RWPE2 (cell line): Measurements from ENCODE around the gene FAM110D.

Experiments used
- ATAC-seq: fragments of 200-7000 bp; cut with Tn5 transposase; 3 replicates; pipeline ENCODE4 v1.9.1; 2021; ENCODE audit warnings: low read depth
- DNase-seq: peaks from one replicate; pipeline ENCODE4 v3.0.0-alpha.2; 2020; ENCODE audit warnings: low spot score
- H3K27ac ChIP-seq: fragments of 450-650 bp; 2 replicates; pipeline ENCODE4 v1.5.1; 2017; ENCODE audit warnings: mild to moderate bottlenecking; ENCODE audit not compliant: poor library complexity, severe bottlenecking
- H3K27me3 ChIP-seq: fragments of 250-450 bp; sonication (Bioruptor Pico); 2 replicates; pipeline ENCODE4 v1.5.1; 2021; ENCODE audit warnings: mild to moderate bottlenecking, moderate library complexity; ENCODE audit not compliant: insufficient read depth, poor library complexity, severe bottlenecking
- H3K36me3 ChIP-seq: fragments of 250-450 bp; sonication (Bioruptor Pico); 2 replicates; pipeline ENCODE4 v1.5.1; 2020; ENCODE audit warnings: low read depth, mild to moderate bottlenecking, moderate library complexity
- H3K4me1 ChIP-seq: fragments of 250-450 bp; sonication (Bioruptor Pico); 2 replicates; pipeline ENCODE4 v1.5.1; 2021; ENCODE audit warnings: mild to moderate bottlenecking, moderate library complexity; ENCODE audit not compliant: insufficient read depth, poor library complexity, severe bottlenecking
- H3K4me3 ChIP-seq: fragments of 250-450 bp; sonication (Bioruptor Pico); 2 replicates; pipeline ENCODE4 v1.5.1; 2021; ENCODE audit warnings: mild to moderate bottlenecking, moderate library complexity; ENCODE audit not compliant: severe bottlenecking
- H3K9me3 ChIP-seq: fragments of 250-450 bp; sonication (Bioruptor Pico); 2 replicates; pipeline ENCODE4 v1.5.1; 2021; ENCODE audit warnings: mild to moderate bottlenecking, moderate library complexity; ENCODE audit not compliant: severe bottlenecking
- TF ChIP-seq, protein P1 (sequence below): fragments of 450-650 bp; IDR thresholded peaks from one replicate; pipeline ENCODE4 v1.5.1; 2017; ENCODE audit warnings: mild to moderate bottlenecking, moderate library complexity; ENCODE audit not compliant: poor library complexity, severe bottlenecking

Gene FAM110D

DNA sequence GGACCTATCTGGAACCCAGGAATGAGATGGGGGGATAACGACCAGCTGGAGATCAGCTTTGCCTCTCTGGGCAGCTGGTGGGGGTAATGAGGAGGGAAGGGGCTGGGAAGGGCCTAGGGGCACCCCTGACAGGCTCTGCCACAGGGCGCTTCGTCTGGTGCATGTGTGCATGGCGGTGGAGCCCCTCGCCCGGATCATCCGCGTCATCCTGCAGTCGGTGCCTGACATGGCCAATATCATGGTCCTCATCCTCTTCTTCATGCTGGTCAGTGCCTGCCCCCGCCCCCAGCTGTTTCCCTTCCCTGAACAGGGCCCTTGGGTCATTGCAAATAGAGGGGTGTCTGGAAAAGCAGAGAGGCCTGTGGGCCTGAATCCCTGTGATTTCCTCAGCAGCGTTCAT is 38.9 kb downstream of the FAM110D start:
- Histone ChIP-seq H3K4me1 (no peaks in the 10 kb centered on the region), H3K4me3 (no peak overlapping the region), H3K9me3 (no peaks in the 10 kb centered on the region), H3K36me3 (no peaks in the 10 kb centered on the region), H3K27ac (no peak overlapping the region), H3K27me3 (no peaks in the 10 kb centered on the region)
- TF ChIP-seq, protein P1, sequence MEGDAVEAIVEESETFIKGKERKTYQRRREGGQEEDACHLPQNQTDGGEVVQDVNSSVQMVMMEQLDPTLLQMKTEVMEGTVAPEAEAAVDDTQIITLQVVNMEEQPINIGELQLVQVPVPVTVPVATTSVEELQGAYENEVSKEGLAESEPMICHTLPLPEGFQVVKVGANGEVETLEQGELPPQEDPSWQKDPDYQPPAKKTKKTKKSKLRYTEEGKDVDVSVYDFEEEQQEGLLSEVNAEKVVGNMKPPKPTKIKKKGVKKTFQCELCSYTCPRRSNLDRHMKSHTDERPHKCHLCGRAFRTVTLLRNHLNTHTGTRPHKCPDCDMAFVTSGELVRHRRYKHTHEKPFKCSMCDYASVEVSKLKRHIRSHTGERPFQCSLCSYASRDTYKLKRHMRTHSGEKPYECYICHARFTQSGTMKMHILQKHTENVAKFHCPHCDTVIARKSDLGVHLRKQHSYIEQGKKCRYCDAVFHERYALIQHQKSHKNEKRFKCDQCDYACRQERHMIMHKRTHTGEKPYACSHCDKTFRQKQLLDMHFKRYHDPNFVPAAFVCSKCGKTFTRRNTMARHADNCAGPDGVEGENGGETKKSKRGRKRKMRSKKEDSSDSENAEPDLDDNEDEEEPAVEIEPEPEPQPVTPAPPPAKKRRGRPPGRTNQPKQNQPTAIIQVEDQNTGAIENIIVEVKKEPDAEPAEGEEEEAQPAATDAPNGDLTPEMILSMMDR: no peak
- ATAC-seq (no peak), DNase-seq (no peak)

DNA sequence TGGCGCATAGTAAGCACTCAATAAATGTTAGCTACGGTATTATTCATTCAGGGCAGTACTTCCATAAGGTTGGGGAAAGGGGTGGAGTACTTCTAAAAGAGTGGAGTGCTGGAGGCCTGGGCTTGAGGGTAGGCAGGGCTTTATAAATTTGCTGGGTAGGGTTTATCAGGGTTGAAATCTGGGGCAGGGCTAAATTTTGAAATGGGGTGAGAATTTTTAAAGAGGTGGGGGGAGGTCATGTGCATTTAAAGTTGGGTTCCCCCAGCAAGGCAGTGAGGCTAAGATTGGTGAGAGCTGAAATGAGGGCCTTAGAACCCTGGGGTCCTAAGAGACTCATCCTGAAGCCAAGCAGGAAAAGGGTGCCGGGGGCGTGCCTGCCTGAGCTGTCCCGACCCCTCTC is 41.5 kb downstream of the FAM110D start:
- Histone ChIP-seq H3K4me1 (no peaks in the 10 kb centered on the region), H3K36me3 (no peaks in the 10 kb centered on the region), H3K4me3 (no peak overlapping the region), H3K27ac (no peak overlapping the region), H3K9me3 (no peaks in the 10 kb centered on the region), H3K27me3 (no peaks in the 10 kb centered on the region)
- DNase-seq (no peak), ATAC-seq (no peak)
- TF ChIP-seq, protein P1: no peak

DNA sequence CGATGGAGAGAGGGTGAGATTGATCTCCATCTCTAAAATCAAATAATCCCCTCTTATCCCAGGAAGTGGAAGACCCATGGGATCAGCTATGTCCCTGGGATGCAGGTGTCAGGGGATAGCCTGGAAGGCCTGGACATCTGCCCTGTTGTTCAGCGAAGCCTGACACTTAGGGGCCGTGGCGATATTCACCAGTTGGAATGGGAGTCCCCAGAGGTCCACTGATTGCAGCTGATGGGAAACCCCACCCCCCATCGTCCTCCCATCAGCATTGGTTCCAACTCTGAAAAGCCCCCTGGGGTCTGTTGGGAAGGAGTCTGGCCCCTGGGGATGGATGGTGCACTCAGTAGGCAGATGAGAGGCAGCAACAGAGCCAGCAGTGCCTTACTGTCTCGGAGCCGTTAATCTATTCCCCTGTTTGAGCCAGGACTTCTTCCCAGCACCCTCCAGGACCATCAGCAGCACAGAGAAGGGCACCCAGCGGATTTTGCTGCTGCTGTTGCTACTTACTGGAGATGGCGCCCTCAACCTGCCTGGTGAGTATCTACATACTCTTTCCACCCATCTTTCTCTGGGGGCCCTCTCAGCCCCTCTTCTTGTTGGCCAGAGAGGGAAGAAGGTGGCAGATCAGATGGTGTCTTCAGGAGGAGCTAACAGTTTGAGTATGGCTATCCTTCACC is 44.9 kb downstream of the FAM110D start:
- DNase-seq (no peak), ATAC-seq (no peak)
- TF ChIP-seq, protein P1: no peak
- Histone ChIP-seq H3K9me3 (no peaks in the 10 kb centered on the region), H3K27me3 (no peaks in the 10 kb centered on the region), H3K27ac (no peak overlapping the region), H3K4me1 (no peaks in the 10 kb centered on the region), H3K4me3 (no peak overlapping the region), H3K36me3 (no peaks in the 10 kb centered on the region)

DNA sequence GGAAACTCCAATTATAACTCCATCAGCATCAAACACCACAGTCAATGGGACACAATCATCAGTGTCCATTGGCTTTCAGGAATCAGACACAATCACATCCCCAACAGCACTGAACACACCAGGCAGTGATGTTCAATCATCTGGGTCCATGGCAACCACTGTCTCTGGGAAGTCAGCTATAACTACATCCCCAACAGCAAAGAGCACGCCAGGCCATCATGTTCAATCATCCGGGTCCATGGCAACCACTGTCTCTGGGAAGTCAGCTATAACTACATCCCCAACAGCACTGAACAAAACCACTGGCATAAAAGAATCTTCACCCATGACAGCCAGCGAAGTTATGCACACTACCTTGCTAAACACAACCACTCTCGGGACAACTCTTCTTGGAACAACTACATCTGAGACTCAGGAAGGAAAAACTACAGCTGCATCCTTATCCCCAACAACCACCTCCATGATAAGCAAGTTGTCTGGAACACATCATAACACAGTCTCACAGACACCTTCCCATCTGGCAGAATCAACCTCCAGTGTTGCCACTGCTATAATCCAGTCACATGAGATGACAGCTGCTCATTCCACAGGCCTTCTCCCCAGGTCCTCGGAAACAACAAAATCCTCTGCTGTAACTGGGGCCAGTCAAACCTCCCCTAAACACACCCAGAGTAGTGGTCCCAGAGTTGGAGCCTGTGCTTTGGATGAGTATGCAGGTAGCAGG is 51.4 kb downstream of the FAM110D start:
- Histone ChIP-seq H3K9me3 (no peaks in the 10 kb centered on the region), H3K4me1 (no peaks in the 10 kb centered on the region), H3K27ac (no peak overlapping the region), H3K36me3 (no peaks in the 10 kb centered on the region), H3K4me3 (no peak overlapping the region), H3K27me3 (no peaks in the 10 kb centered on the region)
- TF ChIP-seq, protein P1: no peak
- ATAC-seq (no peak), DNase-seq (no peak)

DNA sequence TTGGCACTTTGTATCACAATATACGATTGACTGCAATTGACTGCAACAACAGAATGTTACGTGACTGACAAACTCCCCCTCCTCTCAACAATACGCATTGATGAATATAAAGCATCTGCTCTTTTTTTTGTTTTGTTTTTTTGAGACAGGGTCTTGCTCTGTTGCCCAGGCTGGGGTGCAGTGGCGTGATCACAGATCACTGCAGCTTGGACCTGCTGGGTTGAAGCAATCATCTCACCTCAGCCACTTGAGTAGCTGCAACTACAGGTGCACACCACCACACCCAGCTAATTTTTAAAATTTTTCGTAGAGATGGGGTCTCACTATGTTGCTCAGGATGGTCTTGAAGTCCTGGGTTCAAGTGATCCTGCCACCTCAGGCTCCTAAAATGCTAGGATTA is 53.8 kb downstream of the FAM110D start:
- Histone ChIP-seq H3K36me3 (no peaks in the 10 kb centered on the region), H3K9me3 (no peaks in the 10 kb centered on the region), H3K4me1 (no peaks in the 10 kb centered on the region), H3K27ac (no peak overlapping the region), H3K4me3 (no peak overlapping the region), H3K27me3 (no peaks in the 10 kb centered on the region)
- TF ChIP-seq, protein P1: no peak
- no peak for ATAC-seq
- DNase-seq: no peak
